ENCODE results near the gene ADAMTS13.

DNA sequence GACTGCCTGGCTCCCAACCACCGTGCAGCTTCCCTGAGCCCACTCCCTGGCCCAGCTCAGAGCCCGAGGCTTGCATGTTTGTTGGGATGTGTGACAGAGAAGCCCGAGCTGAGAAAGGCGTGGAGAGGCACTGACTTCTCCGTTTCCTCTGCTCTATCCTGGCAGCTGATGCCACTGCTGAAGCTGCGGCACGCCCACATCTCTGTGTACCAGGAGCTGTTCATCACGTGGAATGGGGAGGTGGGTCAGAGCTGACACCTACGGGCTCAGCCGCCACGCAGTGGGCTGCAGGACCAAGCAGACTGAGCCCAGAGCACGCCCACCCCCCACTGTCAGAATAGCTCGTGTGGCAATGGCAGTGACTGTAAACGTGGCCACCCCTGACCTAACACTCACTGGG lies 36.7 kb upstream of the ADAMTS13 start:
- TF ChIP-seq CTCF (IDR thresholded peaks at IDR 0.05) = no peak
- TF ChIP-seq POLR2A (IDR thresholded peaks at IDR 0.05) = no peak

All from gastroesophageal sphincter (tissue), 3 donors.